Body of pancreas (tissue), 4 donors: ENCODE results near the gene GARNL3.

Experiments
- POLR2A ChIP-seq, 3 donors: fragments of 450-650 bp; IDR thresholded peaks; one replicate each; pipeline ENCODE4 v1.6.1; 2016; ENCODE audit warnings: antibody characterized with exemption in 3 of 3, mild to moderate bottlenecking in 2 of 3
- TF ChIP-seq, protein P1 (sequence below), 7 experiments: fragments of 450-650 bp in 4 of 7; fragments of 200-600 bp in 3 of 7; sonication (generic) in 3 of 7; IDR thresholded peaks; one replicate each; pipeline ENCODE4 v1.5.1; 2016 to 2019; ENCODE audit warnings: antibody characterized with exemption in 7 of 7

DNA sequence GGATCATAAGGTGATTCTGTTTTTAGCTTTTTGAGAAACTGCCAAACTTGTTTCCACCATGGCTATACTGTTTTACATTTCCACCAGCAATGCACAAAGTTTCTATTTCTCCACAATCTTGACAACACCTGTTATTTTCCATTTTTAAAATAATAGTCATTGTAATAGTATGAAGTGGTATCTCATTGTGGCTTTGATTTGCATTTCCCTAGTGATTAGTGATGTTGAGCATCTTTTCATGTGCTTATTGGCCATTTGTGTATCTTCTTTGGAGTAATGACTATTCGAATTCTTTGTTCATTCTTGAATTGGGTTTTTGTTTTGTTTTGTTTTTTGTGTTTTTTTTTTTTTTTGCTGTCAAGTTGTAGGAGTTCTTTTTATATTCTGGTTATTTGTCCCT is 4.9 kb downstream of the GARNL3 start:
- TF ChIP-seq, protein P1, sequence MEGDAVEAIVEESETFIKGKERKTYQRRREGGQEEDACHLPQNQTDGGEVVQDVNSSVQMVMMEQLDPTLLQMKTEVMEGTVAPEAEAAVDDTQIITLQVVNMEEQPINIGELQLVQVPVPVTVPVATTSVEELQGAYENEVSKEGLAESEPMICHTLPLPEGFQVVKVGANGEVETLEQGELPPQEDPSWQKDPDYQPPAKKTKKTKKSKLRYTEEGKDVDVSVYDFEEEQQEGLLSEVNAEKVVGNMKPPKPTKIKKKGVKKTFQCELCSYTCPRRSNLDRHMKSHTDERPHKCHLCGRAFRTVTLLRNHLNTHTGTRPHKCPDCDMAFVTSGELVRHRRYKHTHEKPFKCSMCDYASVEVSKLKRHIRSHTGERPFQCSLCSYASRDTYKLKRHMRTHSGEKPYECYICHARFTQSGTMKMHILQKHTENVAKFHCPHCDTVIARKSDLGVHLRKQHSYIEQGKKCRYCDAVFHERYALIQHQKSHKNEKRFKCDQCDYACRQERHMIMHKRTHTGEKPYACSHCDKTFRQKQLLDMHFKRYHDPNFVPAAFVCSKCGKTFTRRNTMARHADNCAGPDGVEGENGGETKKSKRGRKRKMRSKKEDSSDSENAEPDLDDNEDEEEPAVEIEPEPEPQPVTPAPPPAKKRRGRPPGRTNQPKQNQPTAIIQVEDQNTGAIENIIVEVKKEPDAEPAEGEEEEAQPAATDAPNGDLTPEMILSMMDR (IDR thresholded peaks at IDR 0.05): no peak
- TF ChIP-seq POLR2A (IDR thresholded peaks at IDR 0.05): no peak
